CD1c-positive myeloid dendritic cell (primary cell): ENCODE data around the gene MTUS2.
"Not testable (repeated sequence)": the region's sequence is repeated elsewhere in the genome, so short reads cannot be mapped to it uniquely, and the experiment has no call there.

ENCODE experiments used
- DNase-seq: peaks from one replicate; pipeline ENCODE4 v3.0.0-alpha.2; 2016; ENCODE audit errors: extremely low spot score

MTUS2 gene

DNA sequence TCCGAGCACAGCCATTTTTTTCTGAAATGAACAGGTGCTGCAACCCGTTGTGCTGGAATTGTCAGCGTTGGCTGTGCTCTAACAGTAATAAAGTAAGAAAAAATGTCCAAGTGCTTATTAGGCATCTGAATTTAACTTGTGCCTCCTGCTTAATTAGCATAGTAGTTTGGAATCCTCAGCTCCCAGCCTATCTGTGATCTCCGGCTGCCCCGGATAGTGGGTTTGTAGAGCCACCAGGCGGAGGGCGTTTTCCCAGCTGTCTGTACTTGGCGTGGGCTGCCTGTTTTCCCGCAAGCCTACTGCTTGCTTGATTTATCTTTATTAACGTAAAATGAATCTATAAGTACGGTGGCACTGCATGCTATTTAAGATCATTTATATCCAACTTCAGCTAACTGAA is 137.9 kb downstream of the MTUS2 start:
- DNase-seq = no peak

DNA sequence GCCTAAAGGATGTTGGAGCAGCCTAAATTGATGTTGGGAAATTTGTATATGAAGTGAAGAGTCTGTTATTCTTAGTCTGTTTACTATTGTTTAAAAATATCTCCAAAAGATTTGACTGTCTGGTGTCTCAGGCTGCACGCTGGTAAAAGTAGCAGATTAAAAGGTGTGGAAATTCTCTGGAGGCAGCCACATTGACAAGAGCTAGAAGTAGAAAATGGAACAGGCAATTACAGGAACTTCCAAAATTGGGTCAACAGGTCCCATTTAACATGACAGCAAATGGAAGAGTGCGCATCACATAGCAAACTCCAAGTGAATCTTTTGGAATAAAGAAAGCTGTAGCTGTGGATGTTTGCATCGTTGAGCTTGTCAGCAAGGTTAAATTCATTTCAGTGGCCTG is 138.3 kb downstream of the MTUS2 start:
- DNase-seq = no peak

DNA sequence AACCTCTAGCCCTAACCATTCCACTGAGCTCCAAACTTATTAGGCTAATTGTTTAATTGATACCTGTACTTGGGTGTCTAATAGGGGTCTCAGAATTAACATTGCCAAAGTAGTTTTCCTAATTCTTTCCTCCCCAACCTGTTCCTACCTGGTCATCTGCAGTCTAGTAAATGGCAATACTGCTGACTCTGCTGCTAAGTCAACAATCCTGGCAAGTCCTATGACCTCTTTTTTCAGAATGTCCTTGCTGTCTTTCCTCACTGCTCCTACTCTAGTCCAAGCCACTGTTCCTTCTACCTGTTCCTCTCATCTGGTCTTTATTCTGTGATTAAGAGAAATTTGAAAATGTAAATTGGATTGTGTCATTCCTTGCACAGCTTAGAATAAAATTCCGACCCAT is 143.9 kb downstream of the MTUS2 start:
- DNase-seq = no peak

DNA sequence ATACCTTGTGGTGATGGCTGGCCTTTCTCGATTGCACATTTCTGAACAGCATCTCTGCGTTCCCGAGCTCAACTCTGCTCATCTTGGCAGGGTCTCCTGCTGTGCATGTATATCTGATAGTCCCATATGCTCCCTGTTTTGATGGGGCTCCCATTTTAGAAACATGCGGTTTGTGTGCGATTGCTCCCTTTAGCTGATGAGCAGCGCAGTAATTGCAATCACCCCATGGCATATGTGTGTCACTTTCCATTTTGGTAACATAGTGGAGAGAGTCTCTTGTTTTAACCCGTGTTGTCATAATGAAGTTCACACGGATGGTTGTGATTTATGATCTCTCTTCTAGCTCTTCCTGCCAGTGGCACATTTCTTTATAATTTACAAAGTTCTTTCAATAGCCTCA is 144.7 kb downstream of the MTUS2 start:
- DNase-seq = no peak

DNA sequence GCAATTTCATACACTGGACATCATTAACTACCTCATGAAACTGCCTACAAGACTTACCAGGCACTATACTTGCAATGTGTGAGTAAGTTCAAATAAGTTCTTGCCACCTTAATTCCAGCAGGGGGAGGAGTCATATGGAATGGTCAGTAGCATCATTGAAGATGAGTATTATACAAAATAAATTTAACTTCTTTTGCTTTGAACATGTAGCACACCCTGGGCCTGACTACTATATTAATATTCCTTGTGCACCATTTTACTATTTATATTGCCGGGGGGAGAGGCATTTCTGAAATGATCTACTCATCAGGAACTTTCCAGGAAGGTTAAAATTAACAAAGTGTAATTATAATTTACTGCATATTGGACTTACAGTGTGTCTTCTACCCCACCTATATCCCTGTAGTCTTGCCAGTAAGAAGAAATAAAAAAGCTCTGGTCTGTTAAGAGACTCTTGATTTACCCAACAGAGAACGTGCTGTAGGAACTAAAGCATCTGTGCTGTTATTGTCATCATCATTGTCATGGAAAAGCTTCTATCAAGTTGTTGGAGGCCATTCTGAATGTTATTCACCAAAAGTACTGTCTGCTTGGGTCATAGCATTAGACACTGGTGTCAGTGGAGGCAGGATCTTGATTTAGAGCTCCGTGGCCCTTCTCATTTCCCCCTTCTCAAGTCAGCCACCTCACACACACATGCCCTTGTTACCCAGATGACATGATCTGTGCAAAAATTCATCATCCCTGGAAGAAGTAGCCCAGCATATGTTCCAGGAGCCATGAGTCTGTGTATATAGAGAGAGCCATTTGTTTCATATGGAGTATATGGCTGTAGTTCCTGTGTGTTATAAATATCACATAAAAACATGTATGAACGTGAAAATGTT is 147.1 kb downstream of the MTUS2 start:
- DNase-seq = no peak

DNA sequence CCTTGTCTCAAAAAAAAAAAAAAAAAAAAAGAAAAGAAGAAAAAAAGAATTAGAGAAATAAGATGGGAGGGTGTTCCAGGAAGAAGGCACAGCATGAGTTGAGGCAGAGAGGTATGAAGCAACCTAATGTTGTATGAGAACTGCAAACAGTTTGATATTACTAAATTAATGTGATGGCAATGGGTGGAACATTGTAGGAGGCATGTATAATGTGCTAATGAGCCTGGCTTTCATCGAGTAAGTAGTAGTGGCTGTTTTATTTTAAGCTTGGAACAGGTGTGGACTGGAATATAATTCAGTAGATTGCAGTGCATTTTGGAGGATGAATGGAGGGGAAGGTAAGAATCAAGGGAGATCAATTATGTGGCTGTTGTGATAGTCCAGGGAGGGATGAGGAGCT is 156.1 kb downstream of the MTUS2 start:
- DNase-seq = no peak

DNA sequence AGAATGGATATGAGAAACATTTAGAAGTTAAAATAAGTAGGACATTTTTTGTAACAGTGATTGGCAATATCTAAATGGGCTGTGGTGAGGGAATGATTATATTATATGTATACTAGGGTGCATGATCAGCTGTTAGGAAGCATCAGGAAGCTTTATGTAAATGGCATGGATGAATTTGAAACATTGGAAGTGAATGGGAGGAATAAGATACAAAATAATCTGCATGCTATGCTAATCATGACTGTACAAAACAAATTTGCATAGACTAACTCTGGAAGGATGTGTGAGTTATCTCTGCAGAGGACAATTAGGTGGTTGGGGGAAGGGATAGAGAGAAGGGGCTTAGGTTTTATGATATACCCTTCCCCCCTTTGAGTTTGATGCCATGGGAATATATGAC is 156.5 kb downstream of the MTUS2 start:
- no peak for DNase-seq

DNA sequence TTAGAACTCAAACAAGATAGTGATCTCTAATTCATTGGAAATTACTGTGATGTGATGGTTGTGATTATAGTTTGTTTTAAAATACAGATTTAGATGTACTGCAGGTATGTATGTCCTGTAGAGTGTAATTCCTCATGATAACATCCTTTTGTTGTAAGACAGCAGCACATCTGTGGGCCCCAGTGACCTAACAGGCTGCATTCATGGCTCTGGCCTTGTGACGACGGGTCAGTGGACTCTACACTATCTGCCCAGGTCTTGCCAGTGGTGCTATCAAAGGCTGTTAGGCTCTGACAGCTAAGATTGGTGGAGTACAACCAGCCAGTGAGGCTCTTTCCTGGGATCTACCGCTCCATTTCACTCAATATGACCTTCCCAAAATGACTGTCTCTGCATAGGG is 158.4 kb downstream of the MTUS2 start:
- no peak for DNase-seq

DNA sequence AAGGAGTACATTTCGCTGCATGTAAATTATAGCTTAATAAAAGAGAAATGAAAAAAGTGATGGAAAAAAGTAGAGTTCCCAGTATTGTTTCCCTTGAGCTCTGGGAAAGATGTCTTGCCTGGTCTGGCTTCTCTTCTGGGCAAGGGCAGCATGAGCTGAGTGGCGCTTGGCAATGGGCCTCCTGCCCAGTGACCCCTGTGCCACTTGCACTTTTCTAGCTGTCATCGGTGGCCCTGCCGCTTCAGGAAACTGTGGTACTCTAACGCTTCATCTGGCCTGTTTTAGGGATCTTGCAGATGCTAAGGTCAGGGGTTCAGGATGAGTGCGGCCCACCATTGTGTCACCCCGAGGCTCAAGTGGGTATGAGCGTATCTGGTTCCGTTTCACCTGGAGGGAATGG is 161.4 kb downstream of the MTUS2 start:
- DNase-seq = no peak

DNA sequence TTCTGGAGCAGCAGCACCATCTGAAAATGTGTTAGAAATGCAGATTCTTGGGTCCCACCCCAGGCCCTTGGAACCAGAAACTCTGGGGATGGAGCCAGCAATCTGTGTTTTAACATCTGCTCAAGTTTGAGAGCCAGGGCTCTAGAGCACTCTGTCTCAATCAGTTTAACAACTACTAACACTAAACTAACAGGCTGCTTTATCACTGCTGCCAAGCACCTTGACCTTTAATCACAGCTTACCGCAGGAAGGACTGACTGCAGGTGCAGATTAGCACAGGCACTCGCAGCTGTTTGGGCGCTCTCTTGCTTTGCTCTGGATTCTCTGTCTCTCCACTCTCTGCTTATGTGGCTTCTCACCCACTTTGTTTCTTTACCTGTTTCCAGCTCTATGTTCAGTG is 163.5 kb downstream of the MTUS2 start:
- DNase-seq = no peak

DNA sequence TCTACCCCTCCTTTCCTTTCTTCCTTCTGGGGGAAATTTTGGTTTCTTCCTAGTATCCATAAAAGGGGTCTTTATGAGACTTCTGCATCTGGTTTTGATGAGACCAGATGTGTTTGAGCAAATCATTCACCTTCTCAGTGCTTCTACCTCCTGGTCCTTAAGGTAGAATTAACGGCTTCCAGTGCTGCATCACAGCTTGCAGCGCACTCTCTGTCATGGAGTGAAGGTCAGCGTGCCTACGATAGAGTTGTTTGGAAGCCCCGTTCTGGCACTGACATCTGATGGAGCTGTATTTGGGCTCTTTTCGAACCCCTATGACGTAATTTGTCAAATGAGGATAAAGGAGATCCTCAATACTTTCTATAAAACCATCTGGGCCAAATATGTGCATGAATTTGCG is 164.2 kb downstream of the MTUS2 start:
- no peak for DNase-seq

DNA sequence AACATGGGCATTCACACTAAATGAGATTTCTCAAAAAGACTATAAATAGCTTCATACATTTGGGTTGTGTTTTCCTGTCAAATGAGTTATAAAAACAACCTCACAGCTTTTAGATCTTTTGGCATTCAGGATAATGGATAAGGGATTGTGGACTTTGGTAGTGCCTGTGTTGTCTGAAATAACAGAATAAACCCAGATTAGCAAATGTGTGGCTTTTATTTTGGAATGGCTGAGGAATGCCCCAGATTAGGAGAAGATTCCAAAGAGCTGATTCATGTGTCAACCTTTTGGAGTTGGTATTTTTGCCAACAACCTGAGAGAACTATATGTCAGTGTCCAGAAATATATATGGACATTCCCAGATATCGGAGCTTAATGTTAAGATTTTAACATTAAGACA is 164.7 kb downstream of the MTUS2 start:
- DNase-seq = no peak

DNA sequence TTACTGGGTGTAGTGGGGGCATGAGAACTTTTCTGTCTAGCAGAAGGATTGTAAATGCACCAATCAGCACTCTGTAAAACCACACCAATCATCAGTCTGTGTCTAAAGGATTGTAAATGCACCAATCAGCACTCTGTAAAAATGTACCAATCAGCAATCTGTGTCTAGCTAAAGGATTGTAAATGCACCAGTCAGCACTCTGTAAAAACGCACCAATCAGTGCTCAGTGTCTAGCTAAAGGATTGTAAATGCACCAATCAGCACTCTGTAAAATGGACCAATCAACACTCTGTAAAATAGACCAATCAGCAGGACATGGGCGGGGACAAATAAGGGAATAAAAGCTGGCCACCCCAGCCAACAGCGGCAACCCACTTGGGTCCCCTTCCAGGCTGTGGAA is 170.2 kb downstream of the MTUS2 start:
- DNase-seq = not testable (repeated sequence)

DNA sequence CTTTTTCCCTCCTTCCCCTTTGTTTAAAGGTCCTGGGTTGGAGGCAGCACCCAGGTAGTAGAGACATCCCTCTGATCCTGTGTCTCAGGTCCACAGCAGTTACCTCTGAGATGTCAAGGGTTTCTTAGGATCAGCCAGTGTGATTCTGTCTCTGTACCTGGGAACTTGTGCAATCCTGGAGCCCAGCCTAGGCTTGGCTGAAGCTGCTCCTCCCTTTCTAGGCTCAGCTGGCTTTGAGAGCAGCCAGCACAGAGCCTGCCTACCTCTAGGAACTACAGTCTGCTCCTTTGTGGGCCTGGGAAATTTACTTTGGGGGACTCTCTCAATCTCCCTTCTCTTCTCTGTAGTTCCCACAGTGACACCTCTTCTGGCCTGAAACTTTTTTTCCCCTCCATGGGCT is 171.6 kb downstream of the MTUS2 start:
- DNase-seq = no peak

DNA sequence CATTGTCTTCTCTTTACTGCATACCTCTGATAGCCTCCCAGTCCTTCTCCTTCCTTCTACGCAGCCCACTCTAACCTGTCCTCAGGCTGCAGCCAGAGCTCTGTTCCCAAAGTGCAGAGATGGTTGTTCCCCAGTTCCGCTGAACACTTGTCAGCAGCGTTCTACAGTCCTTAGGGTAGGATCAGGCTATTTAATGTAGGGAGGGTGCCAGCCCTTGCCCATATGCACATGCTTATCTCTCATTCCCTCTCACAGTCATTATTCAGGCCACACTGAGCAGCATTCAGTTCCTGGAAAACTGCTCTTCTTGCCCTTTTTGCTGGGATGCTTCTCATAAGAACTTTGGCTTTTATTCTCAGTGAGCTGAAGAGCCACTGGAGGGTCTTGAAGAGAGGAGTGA is 180.7 kb downstream of the MTUS2 start:
- DNase-seq = no peak

DNA sequence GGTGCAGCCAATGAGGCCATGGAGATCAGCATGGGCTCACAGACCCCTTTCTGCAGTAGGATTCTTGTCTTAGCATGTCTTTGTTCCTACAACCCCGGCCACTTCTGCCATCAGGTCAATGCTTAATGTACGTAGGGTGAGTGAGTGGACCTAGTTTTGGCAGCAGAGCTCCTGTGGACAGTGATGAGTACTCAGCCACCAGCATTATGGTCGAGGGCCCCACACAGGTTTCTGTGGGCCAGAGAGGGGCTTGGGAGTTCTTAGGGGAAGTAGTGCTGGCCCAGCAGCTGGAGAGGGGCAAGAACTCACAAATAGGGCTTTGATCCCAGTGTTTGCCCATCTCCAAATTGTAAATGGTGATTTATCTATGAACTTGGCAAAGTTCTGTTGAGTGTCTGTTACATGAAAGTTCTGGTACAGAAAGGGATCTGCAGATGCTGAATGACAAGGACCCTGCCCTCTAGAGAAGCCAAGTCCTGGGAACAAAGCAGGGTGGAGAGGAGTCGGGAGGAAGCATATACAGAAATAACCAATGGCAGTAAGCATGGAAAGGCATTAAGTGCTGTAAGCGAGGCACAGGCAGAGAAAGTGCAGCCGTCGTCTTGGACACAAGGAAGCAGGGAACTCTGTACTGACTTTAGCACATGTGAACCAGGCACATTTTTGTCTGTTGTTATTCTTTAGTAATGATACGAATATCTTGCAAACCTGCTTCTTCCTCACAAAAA is 185.1 kb downstream of the MTUS2 start:
- DNase-seq = no peak

DNA sequence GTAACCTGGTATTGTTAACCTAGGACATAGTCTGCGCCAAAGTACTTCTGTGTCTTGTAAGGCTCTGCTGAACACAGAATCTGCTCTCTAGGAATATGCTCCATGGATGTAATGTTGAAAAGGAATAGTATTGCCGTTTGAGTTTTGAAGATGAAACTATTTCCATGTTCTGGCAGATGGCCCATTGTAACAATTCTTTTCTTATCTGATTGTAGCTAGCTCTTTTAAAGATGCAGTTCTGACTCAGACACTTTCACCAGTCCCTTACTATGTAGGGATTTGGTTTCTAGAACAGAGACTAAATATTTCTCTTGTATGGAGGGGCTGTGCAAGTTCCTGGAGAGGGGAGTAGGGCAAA is 185.6 kb downstream of the MTUS2 start:
- no peak for DNase-seq

DNA sequence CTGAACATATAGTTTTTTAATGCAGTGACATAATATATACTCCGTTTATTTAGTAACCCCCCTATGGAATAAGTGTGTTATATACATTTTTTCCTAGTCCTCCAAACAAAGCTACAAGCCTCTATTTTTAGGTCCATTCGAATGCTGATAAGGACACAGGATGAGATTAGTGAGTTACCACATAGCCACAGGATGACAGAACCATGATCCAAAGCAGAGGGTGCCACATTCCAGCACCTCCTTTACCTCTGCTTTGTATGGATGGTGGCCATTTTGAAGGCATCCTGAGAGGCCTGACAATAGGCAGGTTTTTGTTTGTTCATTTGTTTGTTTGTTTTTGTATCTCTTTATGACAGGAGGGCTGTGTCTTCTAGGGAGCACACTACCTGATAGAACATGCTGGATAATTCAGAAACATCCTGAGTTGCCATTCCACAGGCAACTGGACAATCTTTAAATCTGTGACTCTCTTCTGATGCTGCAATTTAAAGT is 186.3 kb downstream of the MTUS2 start:
- no peak for DNase-seq

DNA sequence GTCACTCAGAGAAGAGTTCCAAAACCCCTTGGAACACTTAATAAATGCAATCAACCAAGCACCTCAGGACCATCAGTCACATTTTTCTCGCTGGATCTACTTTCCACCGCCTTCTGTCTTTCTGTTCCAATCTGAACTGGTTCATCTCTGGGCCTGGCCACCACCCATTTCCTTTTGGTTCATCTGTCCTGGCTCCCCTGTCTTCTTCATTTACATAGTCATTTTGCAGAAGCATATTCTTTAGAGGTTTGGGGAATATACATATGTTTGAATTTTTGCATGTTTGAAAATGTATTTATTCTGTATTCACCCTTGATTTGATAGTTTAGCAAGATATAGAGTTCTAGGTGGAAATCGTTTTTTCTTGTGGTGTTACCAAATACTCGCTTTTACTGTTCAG is 188.2 kb downstream of the MTUS2 start:
- no peak for DNase-seq

DNA sequence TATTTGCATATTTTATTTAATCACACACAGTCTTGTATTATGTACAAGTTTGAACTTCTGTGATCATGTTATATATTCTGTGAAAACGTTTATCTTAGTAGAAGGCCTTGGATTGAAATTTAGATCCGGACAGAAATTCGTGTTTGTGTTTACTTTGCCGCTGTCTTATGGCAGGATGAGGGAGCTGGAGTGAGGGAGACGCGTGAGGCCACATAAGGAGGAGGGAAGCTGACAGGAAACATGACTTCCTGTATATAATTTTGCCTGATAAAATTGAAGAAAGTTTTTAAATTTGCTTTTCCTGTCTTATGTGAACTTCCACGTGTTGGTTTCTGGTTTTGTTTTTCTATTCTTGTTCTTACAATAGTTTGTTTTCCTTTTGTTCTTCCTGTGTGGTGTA is 200.2 kb downstream of the MTUS2 start:
- no peak for DNase-seq

DNA sequence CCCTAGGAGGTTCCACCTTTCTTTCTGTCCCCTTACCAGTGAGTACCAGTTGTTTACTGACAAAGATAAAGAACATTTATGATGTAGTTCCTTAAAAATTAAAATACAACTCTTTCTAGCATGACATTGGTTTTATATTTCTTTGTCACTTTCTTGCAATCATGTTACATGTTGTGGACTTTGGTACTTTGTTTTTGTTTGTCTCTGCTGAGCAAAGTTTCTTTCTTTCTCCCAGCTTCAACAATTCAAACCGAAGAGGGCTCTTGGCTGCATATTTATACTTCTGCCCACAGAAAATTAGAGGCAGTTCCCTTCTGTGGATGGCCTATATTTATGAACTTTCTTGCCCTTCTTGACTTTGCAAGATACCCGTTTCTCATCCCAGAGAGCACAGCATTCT is 201.2 kb downstream of the MTUS2 start:
- DNase-seq = no peak

DNA sequence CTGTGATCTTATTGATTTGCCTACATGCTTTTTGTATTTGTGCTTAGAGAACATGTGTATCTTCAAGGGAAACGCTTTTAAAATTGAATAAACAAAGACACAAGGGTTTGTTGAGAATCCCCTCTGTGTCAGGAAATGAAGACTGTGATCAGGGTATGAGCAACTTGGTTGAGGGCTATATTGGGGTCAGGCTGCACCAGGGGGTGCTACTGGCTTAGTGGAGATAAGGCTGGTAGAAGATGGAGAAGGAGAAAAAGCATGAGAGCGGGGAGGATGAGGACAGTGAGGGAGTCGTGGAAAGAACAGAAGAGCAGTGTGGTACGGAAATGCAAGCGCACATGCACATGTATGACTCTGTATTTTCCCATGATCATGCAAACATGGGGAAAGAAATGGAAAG is 201.6 kb downstream of the MTUS2 start:
- no peak for DNase-seq

DNA sequence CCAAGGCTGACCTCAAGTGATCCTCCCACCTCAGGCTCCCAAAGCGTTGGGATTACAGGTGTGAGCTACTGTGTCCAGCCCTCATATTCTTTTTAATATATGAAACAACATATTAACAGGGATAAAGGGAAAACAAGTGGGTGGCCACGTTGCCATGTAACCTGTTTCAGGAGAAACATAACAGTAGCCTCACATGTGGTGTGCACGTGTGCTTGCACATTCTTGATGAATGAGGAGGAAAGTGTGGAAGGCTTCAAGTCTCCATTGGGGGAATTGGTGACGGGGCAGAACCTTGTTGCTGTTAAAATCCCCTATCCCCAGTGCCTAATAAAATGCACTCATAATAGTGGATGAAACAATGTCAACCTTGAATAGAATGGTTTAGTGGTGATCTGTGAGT is 202.3 kb downstream of the MTUS2 start:
- no peak for DNase-seq
